Measurements from ENCODE around the gene ACAP1. TPM values are rescaled to one million over a fixed set of nuclear protein-coding genes. Genes with fewer than 3 reads are reported as not detected.
A peak's percentile ranks its signal among the peaks of the same experiment; 100 is the strongest.

ACAP1 gene
- total and polyA plus RNA-seq, 2 donors (not counting 1 experiment from before 2014, with no cell fraction given): 0.06 to 2.1 TPM

- Histone ChIP-seq H3K27ac (ENCODE audit: insufficient read depth, low read length) (peak overlapping the region; percentile 95), H3K9ac (ENCODE audit: insufficient read depth, low read length) (peak overlapping the region; percentile 91), H3K4me3 (replicated peaks in 1 of 4; ENCODE audit: control extremely low read depth in 1 of 4, insufficient read depth in 1 of 4, low read depth in 3 of 4, low read length in 4 of 4) (peak overlapping the region; percentile 73 to 98 (median 93)), H3K36me3 (ENCODE audit: control insufficient read depth, insufficient read depth, low read length) (peaks cover 26% of the 10 kb centered on the region), H2AFZ (ENCODE audit: low read length) (no peak overlapping the region), H3K79me2 (ENCODE audit: control insufficient read depth, insufficient read depth, low read length) (peaks cover 49% of the 10 kb centered on the region), H4K20me1 (ENCODE audit: control insufficient read depth, extremely low read depth, insufficient read depth, low read length) (no peaks in the 10 kb centered on the region), H3K4me1 (ENCODE audit: control insufficient read depth, extremely low read depth, insufficient read depth, low read length) (peaks cover 5% of the 10 kb centered on the region), H3K9me3 (ENCODE audit: control insufficient read depth, insufficient read depth, low read depth, low read length) (no peaks in the 10 kb centered on the region), H3K4me2 (ENCODE audit: extremely low read depth, insufficient read depth, low read length) (peak overlapping the region; percentile 74), H3K27me3 (ENCODE audit: control insufficient read depth, insufficient read depth, low read length) (no peaks in the 10 kb centered on the region)
- peak; percentile 80 to 83 for DNase-seq (ENCODE audit: low read depth in 2 of 2)
- TF ChIP-seq CTCF (conservative IDR thresholded peaks at IDR 0.05 in 1 of 2, IDR thresholded peaks at IDR 0.05 in 1 of 2; ENCODE audit: low read depth in 1 of 2, low read length in 2 of 2): no peak
- TF ChIP-seq EZH2 (IDR thresholded peaks at IDR 0.05; ENCODE audit: low read length, missing control alignments): no peak
Observed at GRCh38 chr17:7308625-7309433, 27.5 kb upstream of the ACAP1 start.

GRCh38 chr17:7309628-7310027 lies 26.7 kb upstream of the ACAP1 start:
- Histone ChIP-seq H3K9ac (ENCODE audit: insufficient read depth, low read length) (no peak overlapping the region), H3K36me3 (ENCODE audit: control insufficient read depth, insufficient read depth, low read length) (peaks cover 27% of the 10 kb centered on the region), H3K9me3 (ENCODE audit: control insufficient read depth, insufficient read depth, low read depth, low read length) (no peaks in the 10 kb centered on the region), H3K27me3 (ENCODE audit: control insufficient read depth, insufficient read depth, low read length) (no peaks in the 10 kb centered on the region), H4K20me1 (ENCODE audit: control insufficient read depth, extremely low read depth, insufficient read depth, low read length) (no peaks in the 10 kb centered on the region), H3K4me1 (ENCODE audit: control insufficient read depth, extremely low read depth, insufficient read depth, low read length) (peaks cover 5% of the 10 kb centered on the region), H3K4me2 (ENCODE audit: extremely low read depth, insufficient read depth, low read length) (peak overlapping the region; percentile 74), H3K79me2 (ENCODE audit: control insufficient read depth, insufficient read depth, low read length) (peaks cover 49% of the 10 kb centered on the region), H3K27ac (ENCODE audit: insufficient read depth, low read length) (no peak overlapping the region), H3K4me3 (replicated peaks in 1 of 4; ENCODE audit: control extremely low read depth in 1 of 4, insufficient read depth in 1 of 4, low read depth in 3 of 4, low read length in 4 of 4) (peak overlapping the region in 2 of 4 experiments; percentile 73 to 91), H2AFZ (ENCODE audit: low read length) (no peak overlapping the region)
- TF ChIP-seq CTCF (conservative IDR thresholded peaks at IDR 0.05 in 1 of 2, IDR thresholded peaks at IDR 0.05 in 1 of 2; ENCODE audit: low read depth in 1 of 2, low read length in 2 of 2): no peak
- DNase-seq (ENCODE audit: low read depth in 2 of 2): no peak

GRCh38 chr17:7311110-7311705 lies 25.1 kb upstream of the ACAP1 start:
- H4K20me1 ChIP-seq (ENCODE audit: control insufficient read depth, extremely low read depth, insufficient read depth, low read length): no peaks in the 10 kb centered on the region
- peaks cover 31% of the 10 kb centered on the region for H3K36me3 ChIP-seq (ENCODE audit: control insufficient read depth, insufficient read depth, low read length)
- H3K4me2 ChIP-seq (ENCODE audit: extremely low read depth, insufficient read depth, low read length): no peak overlapping the region
- no peak overlapping the region for H3K9ac ChIP-seq (ENCODE audit: insufficient read depth, low read length)
- H3K79me2 ChIP-seq (ENCODE audit: control insufficient read depth, insufficient read depth, low read length): peaks cover 49% of the 10 kb centered on the region
- no peak overlapping the region for H3K4me3 ChIP-seq (replicated peaks in 1 of 4; ENCODE audit: control extremely low read depth in 1 of 4, insufficient read depth in 1 of 4, low read depth in 3 of 4, low read length in 4 of 4)
- H3K9me3 ChIP-seq (ENCODE audit: control insufficient read depth, insufficient read depth, low read depth, low read length): no peaks in the 10 kb centered on the region
- no peak overlapping the region for H3K27ac ChIP-seq (ENCODE audit: insufficient read depth, low read length)
- no peaks in the 10 kb centered on the region for H3K27me3 ChIP-seq (ENCODE audit: control insufficient read depth, insufficient read depth, low read length)
- TF ChIP-seq EZH2 (IDR thresholded peaks at IDR 0.05; ENCODE audit: low read length, missing control alignments) (no peak), CTCF (conservative IDR thresholded peaks at IDR 0.05 in 1 of 2, IDR thresholded peaks at IDR 0.05 in 1 of 2; ENCODE audit: low read depth in 1 of 2, low read length in 2 of 2) (no peak)
- peaks cover 8% of the 10 kb centered on the region for H3K4me1 ChIP-seq (ENCODE audit: control insufficient read depth, extremely low read depth, insufficient read depth, low read length)
- no peak for DNase-seq (ENCODE audit: low read depth in 2 of 2)
- no peak overlapping the region for H2AFZ ChIP-seq (ENCODE audit: low read length)
